ENCODE measurements around the gene GPC3. TPM values are rescaled to one million over a fixed set of nuclear protein-coding genes. Genes with fewer than 3 reads are reported as not detected.

Gene GPC3
- total RNA-seq, 2 donors from 2014 or later, result 2.7 to 5.2 TPM

GRCh38 chrX:133864236-133864635 is 121.2 kb downstream of the GPC3 start:
- TF ChIP-seq POLR2A (IDR thresholded peaks at IDR 0.05) (no peak), POLR2AphosphoS5 (IDR thresholded peaks at IDR 0.05) (no peak), CTCF (IDR thresholded peaks at IDR 0.05) (no peak)
- Histone ChIP-seq H3K4me3 (no peak overlapping the region), H3K27me3 (replicated peaks; ENCODE audit: insufficient read depth) (no peaks in the 10 kb centered on the region), H3K27ac (no peak overlapping the region), H3K9me3 (no peaks in the 10 kb centered on the region), H3K4me1 (replicated peaks) (no peaks in the 10 kb centered on the region), H3K36me3 (no peaks in the 10 kb centered on the region)
- DNase-seq (ENCODE audit: low spot score), result no peak
- intact Hi-C loops (cut with DNase I), result no loop called here
- WGBS, result 93% methylated on average over 2 of the region's 2 CpGs

GRCh38 chrX:133859860-133860259 is 125.5 kb downstream of the GPC3 start:
- WGBS, result 21% methylated on average over 7 of the region's 7 CpGs
- TF ChIP-seq POLR2AphosphoS5 (IDR thresholded peaks at IDR 0.05), result no peak
- no peak for TF ChIP-seq CTCF (IDR thresholded peaks at IDR 0.05)
- no peak for TF ChIP-seq POLR2A (IDR thresholded peaks at IDR 0.05)
- DNase-seq (ENCODE audit: low spot score), result peak; percentile 3

GRCh38 chrX:133859336-133859735 is 126.1 kb downstream of the GPC3 start:
- intact Hi-C loops (cut with DNase I), result no loop called here
- TF ChIP-seq POLR2AphosphoS5 (IDR thresholded peaks at IDR 0.05), result no peak
- TF ChIP-seq POLR2A (IDR thresholded peaks at IDR 0.05), result no peak
- no peak for TF ChIP-seq CTCF (IDR thresholded peaks at IDR 0.05)
- DNase-seq (ENCODE audit: low spot score), result no peak
- no peaks in the 10 kb centered on the region for H3K27me3 ChIP-seq (replicated peaks; ENCODE audit: insufficient read depth)
- H3K36me3 ChIP-seq, result no peaks in the 10 kb centered on the region
- no peaks in the 10 kb centered on the region for H3K4me1 ChIP-seq (replicated peaks)
- H3K9me3 ChIP-seq, result no peaks in the 10 kb centered on the region
- 72% methylated on average over 3 of the region's 3 CpGs for WGBS
- no peak overlapping the region for H3K27ac ChIP-seq
- no peak overlapping the region for H3K4me3 ChIP-seq

More at GRCh38 chrX:133859860-133860259, 125.5 kb downstream of the GPC3 start:
- H3K4me1 ChIP-seq (replicated peaks), result no peaks in the 10 kb centered on the region
- intact Hi-C loops (cut with DNase I), result no loop called here
- no peak overlapping the region for H3K27ac ChIP-seq
- H3K27me3 ChIP-seq (replicated peaks; ENCODE audit: insufficient read depth), result no peaks in the 10 kb centered on the region
- H3K36me3 ChIP-seq, result no peaks in the 10 kb centered on the region
- H3K9me3 ChIP-seq, result no peaks in the 10 kb centered on the region
- no peak overlapping the region for H3K4me3 ChIP-seq

- WGBS, result 86% methylated on average over 1 of the region's 1 CpG
- H3K9me3 ChIP-seq, result no peaks in the 10 kb centered on the region
- H3K4me3 ChIP-seq, result no peak overlapping the region
- no peak for TF ChIP-seq POLR2AphosphoS5 (IDR thresholded peaks at IDR 0.05)
- no peak for TF ChIP-seq POLR2A (IDR thresholded peaks at IDR 0.05)
- no peak for TF ChIP-seq CTCF (IDR thresholded peaks at IDR 0.05)
- no peaks in the 10 kb centered on the region for H3K4me1 ChIP-seq (replicated peaks)
- intact Hi-C loops (cut with DNase I), result no loop called here
- no peaks in the 10 kb centered on the region for H3K27me3 ChIP-seq (replicated peaks; ENCODE audit: insufficient read depth)
- H3K36me3 ChIP-seq, result no peaks in the 10 kb centered on the region
- no peak overlapping the region for H3K27ac ChIP-seq
- no peak for DNase-seq (ENCODE audit: low spot score)
These were observed 127.6 kb downstream of the GPC3 start for GRCh38 chrX:133857640-133858269.

- TF ChIP-seq POLR2AphosphoS5 (IDR thresholded peaks at IDR 0.05) (no peak), POLR2A (IDR thresholded peaks at IDR 0.05) (no peak), CTCF (IDR thresholded peaks at IDR 0.05) (no peak)
- WGBS, result 96% methylated on average over 3 of the region's 3 CpGs
- Histone ChIP-seq H3K36me3 (no peaks in the 10 kb centered on the region), H3K9me3 (no peaks in the 10 kb centered on the region), H3K27ac (no peak overlapping the region), H3K4me3 (no peak overlapping the region), H3K27me3 (replicated peaks; ENCODE audit: insufficient read depth) (no peaks in the 10 kb centered on the region), H3K4me1 (replicated peaks) (no peaks in the 10 kb centered on the region)
- intact Hi-C loops (cut with DNase I), result no loop called here
- no peak for DNase-seq (ENCODE audit: low spot score)
These were observed 128.6 kb downstream of the GPC3 start for GRCh38 chrX:133856819-133857218.
